SK-N-SH (cell line): Measurements from ENCODE around the gene YEATS4. TPM values are rescaled to one million over a fixed set of nuclear protein-coding genes. Genes with fewer than 3 reads are reported as not detected.

ENCODE experiments used
- CTCF ChIA-PET: fragments of 300-600, 350-600 bp; formaldehyde crosslinking; extraction: SDS; loops from one replicate; lab custom pipeline; 2021; lab: Yijun Ruan, JAX
- POLR2A ChIA-PET: fragments of 350-600 bp; sonication (Branson Sonifier 250); formaldehyde crosslinking; extraction: SDS; loops from one replicate; lab custom pipeline; 2020; ENCODE audit warnings: antibody characterized with exemption, inconsistent platforms; lab: Yijun Ruan, JAX
- DNase-seq: peaks from one replicate; pipeline ENCODE4 v3.0.0; 2012
- H2AFZ ChIP-seq: fragments of 200-600 bp; sonication (generic); 2 replicates; pipeline ENCODE4 v1.8.1; 2016; ENCODE audit warnings: antibody characterized with exemption, mild to moderate bottlenecking, low read depth
- H3F3A ChIP-seq: fragments of 200-600 bp; sonication (generic); replicated peaks from 2 replicates; pipeline ENCODE3; 2016; ENCODE audit warnings: antibody characterized with exemption, mild to moderate bottlenecking; ENCODE audit not compliant: insufficient read depth
- H3K27ac ChIP-seq, 2 experiments: fragments of 200-500 bp in 1 of 2; fragments of 200-600 bp in 1 of 2; sonication (Bioruptor generic) in 1 of 2; sonication (generic), shearing (Covaris generic) in 1 of 2; 2 replicates each; pipeline versions ENCODE4 v1.5.1 to v1.6.1; 2014 to 2016; ENCODE audit warnings: low read depth in 2 of 2, inconsistent platforms in 1 of 2, low read length in 1 of 2, mild to moderate bottlenecking in 1 of 2, mixed read lengths in 1 of 2
- H3K27me3 ChIP-seq: fragments of 200-600 bp; sonication (generic), shearing (Covaris generic); 2 replicates; pipeline ENCODE4 v1.6.1; 2016; ENCODE audit warnings: mixed run types; ENCODE audit not compliant: insufficient read depth
- H3K36me3 ChIP-seq, 2 experiments: fragments of 200-500 bp in 1 of 2; fragments of 200-600 bp in 1 of 2; sonication (Bioruptor generic) in 1 of 2; sonication (generic) in 1 of 2; replicated peaks in 1 of 2; 2 replicates each; pipeline versions ENCODE3 to v1.5.1; 2014 to 2016; ENCODE audit warnings: low read length in 1 of 2, mild to moderate bottlenecking in 1 of 2; ENCODE audit not compliant: insufficient read depth in 2 of 2, control insufficient read depth in 1 of 2
- H3K4me1 ChIP-seq, 2 experiments: fragments of 200-500 bp in 1 of 2; fragments of 200-600 bp in 1 of 2; sonication (Bioruptor generic) in 1 of 2; sonication (generic), shearing (Covaris generic) in 1 of 2; 2 replicates each; pipeline versions ENCODE4 v1.5.1 to v1.6.1; 2014 to 2016; ENCODE audit warnings: low read depth in 1 of 2, low read length in 1 of 2, mixed run types in 1 of 2; ENCODE audit not compliant: insufficient read depth in 2 of 2, control insufficient read depth in 1 of 2
- H3K4me2 ChIP-seq: fragments of 200-600 bp; sonication (generic), shearing (Covaris generic); 2 replicates; pipeline ENCODE4 v1.6.1; 2017; ENCODE audit warnings: mixed run types
- H3K4me3 ChIP-seq, 2 experiments: fragments of 200-500 bp in 1 of 2; fragments of 200-600 bp in 1 of 2; sonication (Bioruptor generic) in 1 of 2; sonication (generic), shearing (Covaris generic) in 1 of 2; 2 replicates each; pipeline versions ENCODE4 v1.5.1 to v1.8.1; 2014 to 2016; ENCODE audit warnings: low read depth in 2 of 2, inconsistent platforms in 1 of 2, low read length in 1 of 2, mild to moderate bottlenecking in 1 of 2, mixed read lengths in 1 of 2, moderate library complexity in 1 of 2
- H3K79me2 ChIP-seq: fragments of 200-600 bp; sonication (generic); 2 replicates; pipeline ENCODE4 v1.8.1; 2017; ENCODE audit warnings: mild to moderate bottlenecking; ENCODE audit not compliant: insufficient read depth
- H3K9ac ChIP-seq: fragments of 200-600 bp; sonication (generic); 2 replicates; pipeline ENCODE4 v1.6.1; 2017; ENCODE audit warnings: mixed run types
- H3K9me2 ChIP-seq: fragments of 200-600 bp; sonication (generic); 2 replicates; pipeline ENCODE4 v1.6.1; 2017; ENCODE audit warnings: mixed run types
- H3K9me3 ChIP-seq: fragments of 200-600 bp; sonication (generic); 2 replicates; pipeline ENCODE4 v1.6.1; 2017; ENCODE audit warnings: mixed run types, mild to moderate bottlenecking, moderate library complexity
- H4K20me1 ChIP-seq: fragments of 200-600 bp; sonication (generic); 2 replicates; pipeline ENCODE4 v1.6.1; 2017; ENCODE audit warnings: mild to moderate bottlenecking, mixed run types; ENCODE audit not compliant: insufficient read depth
- CTCF ChIP-seq: fragments of 200-600 bp; sonication (generic); IDR thresholded peaks from 2 replicates; pipeline ENCODE4 v1.6.1; 2017; ENCODE audit warnings: antibody characterized with exemption, mild to moderate bottlenecking, moderate library complexity
- ELF1 ChIP-seq: IDR thresholded peaks from 2 replicates; pipeline ENCODE4 v1.4.0; 2012
- EP300 ChIP-seq, 2 experiments: IDR thresholded peaks; 2 replicates each; pipeline versions ENCODE4 v1.4.0 to v1.6.1; 2012; ENCODE audit warnings: borderline replicate concordance in 1 of 2, low read depth in 1 of 2, low read length in 1 of 2
- FOSL2 ChIP-seq: IDR thresholded peaks from 2 replicates; pipeline ENCODE4 v1.4.0; 2012; ENCODE audit warnings: low read depth, mild to moderate bottlenecking, moderate library complexity, borderline replicate concordance
- FOXJ3 ChIP-seq: sonication (generic); formaldehyde crosslinking; IDR thresholded peaks from 2 replicates; pipeline ENCODE4 v1.5.1; 2020; ENCODE audit warnings: mild to moderate bottlenecking, missing genetic modification reagents
- JUND ChIP-seq: IDR thresholded peaks from 2 replicates; pipeline ENCODE4 v1.4.0; 2012
- MEF2A ChIP-seq: IDR thresholded peaks from 2 replicates; pipeline ENCODE4 v1.4.0; 2012; ENCODE audit warnings: low read depth, borderline replicate concordance
- MXI1 ChIP-seq: IDR thresholded peaks from 2 replicates; pipeline ENCODE4 v1.6.1; 2012; ENCODE audit warnings: mild to moderate bottlenecking, low read depth, low read length, improper control_type of control experiment
- NFIC ChIP-seq: IDR thresholded peaks from 2 replicates; pipeline ENCODE4 v1.4.0; 2012; ENCODE audit warnings: borderline replicate concordance
- PBX3 ChIP-seq: IDR thresholded peaks from 2 replicates; pipeline ENCODE4; 2012
- RXRA ChIP-seq: IDR thresholded peaks from 2 replicates; pipeline ENCODE4 v1.4.0; 2012; ENCODE audit warnings: low read depth, mild to moderate bottlenecking, borderline replicate concordance
- SIN3A ChIP-seq: IDR thresholded peaks from 2 replicates; pipeline ENCODE4 v1.6.1; 2012; ENCODE audit warnings: low read depth, mild to moderate bottlenecking, low read length, moderate library complexity, borderline replicate concordance
- SMC3 ChIP-seq: IDR thresholded peaks from 2 replicates; pipeline ENCODE4 v1.6.1; 2012; ENCODE audit warnings: low read depth, low read length, improper control_type of control experiment
- TAF1 ChIP-seq: IDR thresholded peaks from 2 replicates; pipeline ENCODE4 v1.6.1; 2012; ENCODE audit warnings: low read depth, mild to moderate bottlenecking, low read length, moderate library complexity, borderline replicate concordance
- TCF12 ChIP-seq: IDR thresholded peaks from 2 replicates; pipeline ENCODE4 v1.4.0; 2012
- USF1 ChIP-seq: IDR thresholded peaks from 2 replicates; pipeline ENCODE4 v1.4.0; 2012; ENCODE audit warnings: low read depth, borderline replicate concordance
- USF2 ChIP-seq: fragments of 150-350 bp; IDR thresholded peaks from 2 replicates; pipeline ENCODE4 v1.6.1; 2017; ENCODE audit warnings: antibody characterized with exemption, low read length, low read depth, borderline replicate concordance
- WGBS: methylation state at CpG from one replicate; pipeline ENCODE4 v1.1.6; 2017; ENCODE audit warnings: low lambda C conversion rate; 5-methylcytosine and 5-hydroxymethylcytosine counted together
- polyA plus RNA-seq, 3 experiments: library from polyadenylated mRNA; depleted of rRNA; stranded (reverse); fragments of >200 nt; gene quantifications; 2 replicates each; pipeline ENCODE4 v1.2.3, GENCODE V29; 2012
- TF ChIP-seq, protein P1 (sequence below): fragments of 150-350 bp; IDR thresholded peaks from 2 replicates; pipeline ENCODE4 v1.6.1; 2016; ENCODE audit warnings: mild to moderate bottlenecking, low read depth, low read length

YEATS4 gene
- polyA plus RNA-seq, 1 of the 3 experiments (the other 2 are of a cell fraction): 11.4 TPM

DNA sequence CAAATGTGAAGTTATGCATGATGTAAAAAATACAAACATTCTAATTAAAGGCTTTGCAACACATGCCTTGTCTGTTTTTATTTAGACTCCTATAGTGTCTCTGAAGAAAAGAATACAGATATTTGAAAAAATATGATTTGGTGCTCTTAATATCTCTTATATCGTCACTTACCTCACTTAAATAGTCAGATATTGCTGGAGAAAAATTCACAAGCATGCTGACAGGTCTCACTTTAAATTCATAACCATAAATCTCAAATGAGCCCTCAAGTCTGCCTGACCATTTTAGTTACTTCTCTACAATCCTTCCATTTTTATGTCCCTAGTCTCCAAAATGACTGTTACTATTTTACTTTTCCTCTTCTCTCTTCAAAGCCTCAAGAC is 5.4 kb upstream of the YEATS4 start:
- Histone ChIP-seq H4K20me1 (no peaks in the 10 kb centered on the region), H3K4me3 (no peak overlapping the region), H3K27me3 (no peaks in the 10 kb centered on the region; the same call in 1 of the 2 replicates), H3K4me1 (peaks cover 0 to 2% of the 10 kb centered on the region in 2 experiments; a peak in 2 of 4 replicates), H2AFZ (no peak overlapping the region), H3K4me2 (no peak overlapping the region), H3K9me2 (no peaks in the 10 kb centered on the region), H3K27ac (no peak overlapping the region), H3K36me3 (no peaks in the 10 kb centered on the region), H3K9me3 (no peaks in the 10 kb centered on the region), H3K79me2 (no peaks in the 10 kb centered on the region), H3F3A (peaks cover 10% of the 10 kb centered on the region), H3K9ac (no peak overlapping the region)
- DNase-seq: no peak
- no peak for TF ChIP-seq MEF2A
- no peak for TF ChIP-seq EP300 (IDR thresholded peaks at IDR 0.05; ENCODE audit: borderline replicate concordance in 1 of 2, low read depth in 1 of 2, low read length in 1 of 2)
- no peak for TF ChIP-seq SMC3
- TF ChIP-seq ELF1: no peak
- TF ChIP-seq CTCF: no peak
- TF ChIP-seq USF2: no peak
- TF ChIP-seq TCF12: no peak
- no peak for TF ChIP-seq FOSL2
- TF ChIP-seq NFIC: no peak
- no peak for TF ChIP-seq TAF1
- TF ChIP-seq JUND: no peak
- TF ChIP-seq SIN3A: no peak
- TF ChIP-seq, protein P1, sequence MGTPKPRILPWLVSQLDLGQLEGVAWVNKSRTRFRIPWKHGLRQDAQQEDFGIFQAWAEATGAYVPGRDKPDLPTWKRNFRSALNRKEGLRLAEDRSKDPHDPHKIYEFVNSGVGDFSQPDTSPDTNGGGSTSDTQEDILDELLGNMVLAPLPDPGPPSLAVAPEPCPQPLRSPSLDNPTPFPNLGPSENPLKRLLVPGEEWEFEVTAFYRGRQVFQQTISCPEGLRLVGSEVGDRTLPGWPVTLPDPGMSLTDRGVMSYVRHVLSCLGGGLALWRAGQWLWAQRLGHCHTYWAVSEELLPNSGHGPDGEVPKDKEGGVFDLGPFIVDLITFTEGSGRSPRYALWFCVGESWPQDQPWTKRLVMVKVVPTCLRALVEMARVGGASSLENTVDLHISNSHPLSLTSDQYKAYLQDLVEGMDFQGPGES: no peak
- no peak for TF ChIP-seq RXRA
- no peak for TF ChIP-seq MXI1
- TF ChIP-seq PBX3: no peak
- TF ChIP-seq FOXJ3 (CRISPR knock-in tag): no peak
- TF ChIP-seq USF1: no peak
- ChIA-PET POLR2A (no interaction called here), CTCF (interaction anchor here (1.5 kb wide), 1 partner anchor 285 kb away, joined by 5 read pairs; no protein-coding TSS in a partner anchor)
- 76% methylated on average over 1 of the region's 1 CpG for WGBS
